H9 (cell line): ENCODE results near the gene SLCO3A1. TPM values are rescaled to one million over a fixed set of nuclear protein-coding genes. Genes with fewer than 3 reads are reported as not detected.

Experiments
- DNase-seq: peaks from one replicate; pipeline ENCODE4 v3.0.0-alpha.2; 2017
- H2AFZ ChIP-seq: one replicate; pipeline ENCODE4 v1.6.1; 2013; ENCODE audit warnings: mild to moderate bottlenecking, low read length, control low read depth, moderate library complexity
- H2AK5ac ChIP-seq: 2 replicates; pipeline ENCODE4 v1.6.1; 2013; ENCODE audit warnings: low read length, control low read depth, mixed read lengths; ENCODE audit not compliant: insufficient read length
- H2BK120ac ChIP-seq: one replicate; pipeline ENCODE4 v1.6.1; 2013; ENCODE audit warnings: low read depth, mild to moderate bottlenecking, low read length, control low read depth, inconsistent platforms; ENCODE audit not compliant: poor library complexity, severe bottlenecking
- H2BK12ac ChIP-seq: 2 replicates; pipeline ENCODE4 v1.6.1; 2013; ENCODE audit warnings: low read length, control low read depth, mixed read lengths, low read depth; ENCODE audit not compliant: insufficient read length
- H2BK15ac ChIP-seq: 2 replicates; pipeline ENCODE4 v1.6.1; 2013; ENCODE audit warnings: low read depth, low read length, control low read depth
- H2BK20ac ChIP-seq: one replicate; pipeline ENCODE4 v1.6.1; 2013; ENCODE audit warnings: low read depth, mild to moderate bottlenecking, low read length, control low read depth, inconsistent platforms; ENCODE audit not compliant: poor library complexity, severe bottlenecking
- H2BK5ac ChIP-seq: 2 replicates; pipeline ENCODE4 v1.6.1; 2013; ENCODE audit warnings: low read length, control low read depth, mixed read lengths; ENCODE audit not compliant: insufficient read length
- H3K14ac ChIP-seq: 2 replicates; pipeline ENCODE4 v1.6.1; 2013; ENCODE audit warnings: low read length, control low read depth; ENCODE audit not compliant: insufficient read depth
- H3K18ac ChIP-seq: 2 replicates; pipeline ENCODE4 v1.6.1; 2013; ENCODE audit warnings: low read depth, mild to moderate bottlenecking, mixed read lengths, low read length, control low read depth; ENCODE audit not compliant: insufficient read length
- H3K23ac ChIP-seq: 2 replicates; pipeline ENCODE4 v1.6.1; 2013; ENCODE audit warnings: low read length, control low read depth, mixed read lengths, low read depth; ENCODE audit not compliant: insufficient read length
- H3K23me2 ChIP-seq: 2 replicates; pipeline ENCODE4 v1.6.1; 2013; ENCODE audit warnings: low read depth, mild to moderate bottlenecking, mixed read lengths, low read length, control low read depth; ENCODE audit not compliant: insufficient read length, poor library complexity, severe bottlenecking
- H3K27ac ChIP-seq: 2 replicates; pipeline ENCODE4 v1.5.1; 2013; ENCODE audit warnings: low read length, control low read depth, mixed read lengths, low read depth; ENCODE audit not compliant: insufficient read length
- H3K27me3 ChIP-seq: 2 replicates; pipeline ENCODE4 v1.6.1; 2013; ENCODE audit warnings: low read length, control low read depth, inconsistent platforms; ENCODE audit not compliant: insufficient read depth
- H3K4ac ChIP-seq: 2 replicates; pipeline ENCODE4 v1.6.1; 2013; ENCODE audit warnings: low read depth, mild to moderate bottlenecking, control low read depth, inconsistent platforms, low read length, moderate library complexity
- H3K4me1 ChIP-seq: 2 replicates; pipeline ENCODE4 v1.6.1; 2013; ENCODE audit warnings: low read length, control low read depth, inconsistent platforms; ENCODE audit not compliant: insufficient read depth
- H3K4me2 ChIP-seq: 2 replicates; pipeline ENCODE4 v1.6.1; 2013; ENCODE audit warnings: low read length, control low read depth, mixed read lengths; ENCODE audit not compliant: insufficient read length, insufficient read depth
- H3K56ac ChIP-seq: 2 replicates; pipeline ENCODE4 v1.6.1; 2013; ENCODE audit warnings: low read depth, mild to moderate bottlenecking, mixed read lengths, low read length, control low read depth; ENCODE audit not compliant: insufficient read length
- H3K79me1 ChIP-seq: 2 replicates; pipeline ENCODE4 v1.6.1; 2013; ENCODE audit warnings: low read depth, mild to moderate bottlenecking, moderate library complexity, low read length, control low read depth, inconsistent platforms; ENCODE audit not compliant: insufficient read depth, poor library complexity, severe bottlenecking
- H3K79me2 ChIP-seq: 2 replicates; pipeline ENCODE4 v1.6.1; 2013; ENCODE audit warnings: low read length, control low read depth, inconsistent platforms; ENCODE audit not compliant: insufficient read depth
- H3K9ac ChIP-seq: 2 replicates; pipeline ENCODE4 v1.6.1; 2013; ENCODE audit warnings: low read length, control low read depth, mixed read lengths; ENCODE audit not compliant: insufficient read length; ENCODE audit errors: extremely low read depth
- H3K9me3 ChIP-seq: one replicate; pipeline ENCODE4 v1.6.1; 2013; ENCODE audit warnings: low read depth, low read length, inconsistent platforms; ENCODE audit not compliant: control insufficient read depth
- H3T11ph ChIP-seq: one replicate; pipeline ENCODE4 v1.6.1; 2013; ENCODE audit warnings: mild to moderate bottlenecking, low read length, control low read depth, inconsistent platforms
- H4K20me1 ChIP-seq: one replicate; pipeline ENCODE4 v1.6.1; 2013; ENCODE audit not compliant: control insufficient read depth, insufficient read length, insufficient read depth
- H4K5ac ChIP-seq: 2 replicates; pipeline ENCODE4 v1.6.1; 2013; ENCODE audit warnings: low read depth, mild to moderate bottlenecking, mixed read lengths, low read length, control low read depth; ENCODE audit not compliant: insufficient read length
- H4K8ac ChIP-seq: replicated peaks from 2 replicates; pipeline ENCODE4 v1.6.1; 2013; ENCODE audit warnings: low read length, control low read depth, mixed read lengths, low read depth; ENCODE audit not compliant: insufficient read length
- H4K91ac ChIP-seq: 2 replicates; pipeline ENCODE4 v1.6.1; 2013; ENCODE audit warnings: low read depth, mild to moderate bottlenecking, moderate library complexity, mixed read lengths, low read length, control low read depth; ENCODE audit not compliant: insufficient read length
- H3K27ac Mint-ChIP-seq, 3 experiments: 2 replicates in 2 of 3; 3 replicates in 1 of 3; pipeline ENCODE4 v1.8.0; 2020 to 2021; ENCODE audit warnings: mixed read lengths in 3 of 3, mild to moderate bottlenecking in 1 of 3, moderate library complexity in 1 of 3
- H3K27me3 Mint-ChIP-seq: 2 replicates; pipeline ENCODE4 v1.8.0; 2021; ENCODE audit warnings: low read depth, mild to moderate bottlenecking, moderate library complexity, mixed read lengths
- H3K36me3 Mint-ChIP-seq, 3 experiments: 2 replicates in 2 of 3; 3 replicates in 1 of 3; pipeline ENCODE4 v1.8.0; 2020 to 2021; ENCODE audit warnings: low read depth in 3 of 3, mixed read lengths in 3 of 3; ENCODE audit not compliant: insufficient read depth in 1 of 3
- H3K4me1 Mint-ChIP-seq, 2 experiments: 2 replicates each; pipeline ENCODE4 v1.8.0; 2020; ENCODE audit warnings: mixed read lengths in 2 of 2
- H3K4me3 Mint-ChIP-seq, 2 experiments: 2 replicates in 1 of 2; 3 replicates in 1 of 2; pipeline ENCODE4 v1.8.0; 2020 to 2021; ENCODE audit warnings: mild to moderate bottlenecking in 2 of 2, mixed read lengths in 2 of 2, moderate library complexity in 1 of 2
- H3K9me3 Mint-ChIP-seq, 2 experiments: 2 replicates in 1 of 2; 3 replicates in 1 of 2; pipeline ENCODE4 v1.8.0; 2020; ENCODE audit warnings: mild to moderate bottlenecking in 2 of 2, mixed read lengths in 2 of 2, moderate library complexity in 1 of 2
- CTCF ChIP-seq: fragments of 200-600 bp; sonication (generic); conservative IDR thresholded peaks from 3 replicates; pipeline ENCODE4 v1.8.0; 2021; ENCODE audit warnings: antibody characterized with exemption, mild to moderate bottlenecking
- WGBS: extraction: QIAGEN DNeasy Blood & Tissue Kit; methylation state at CpG from one replicate; pipeline ENCODE4 v1.1.7; 2013; ENCODE audit warnings: missing lambda C conversion rate, low lambda C conversion rate, mixed read lengths; ENCODE audit not compliant: insufficient read length; ENCODE audit errors: extremely low coverage; 5-methylcytosine and 5-hydroxymethylcytosine counted together
- total RNA-seq: library from RNA; stranded (reverse); gene quantifications from 2 replicates; pipeline ENCODE4 v1.2.1, GENCODE V29; 2021

The SLCO3A1 gene
- total RNA-seq, 1 experiment from 2014 or later = 9.4 TPM

- Histone ChIP-seq H3K4me1 (no peaks in the 10 kb centered on the region), H4K20me1 (no peaks in the 10 kb centered on the region), H4K8ac (no peak overlapping the region), H3K4me2 (no peak overlapping the region), H3K27me3 (no peaks in the 10 kb centered on the region), H3K79me1 (no peaks in the 10 kb centered on the region), H3K23me2 (no peaks in the 10 kb centered on the region), H2AK5ac (no peak overlapping the region), H3K4ac (no peak overlapping the region), H3K27ac (no peak overlapping the region), H4K5ac (no peak overlapping the region), H2BK12ac (no peak overlapping the region), H3K56ac (no peak overlapping the region), H4K91ac (no peak overlapping the region), H3K18ac (no peak overlapping the region), H3K79me2 (no peaks in the 10 kb centered on the region), H3K14ac (no peak overlapping the region), H3K23ac (no peak overlapping the region), H2BK120ac (no peak overlapping the region), H3K9me3 (no peaks in the 10 kb centered on the region), H2BK5ac (no peak overlapping the region), H2BK20ac (no peak overlapping the region), H3T11ph (no peak overlapping the region), H2AFZ (no peak overlapping the region), H3K9ac (no peak overlapping the region), H2BK15ac (no peak overlapping the region)
- Mint-ChIP-seq H3K27me3 (0 out of 2 replicates have a peak, but pooled peaks cover 2% of the 10 kb centered on the region), H3K27ac (no peak overlapping the region; a peak in 1 of 7 replicates), H3K4me3 (no peak overlapping the region), H3K9me3 (peaks cover 0 to 3% of the 10 kb centered on the region in 2 experiments; a peak in 1 of 5 replicates), H3K4me1 (peaks cover 13 to 15% of the 10 kb centered on the region in 2 experiments), H3K36me3 (no peaks in the 10 kb centered on the region)
- 0 out of 3 replicates have a peak, but pooled peaks have one; percentile 21 for TF ChIP-seq CTCF
- peak; percentile 40 for DNase-seq
- no CpG with 5 or more reads among the region's 7 CpGs for WGBS
These were observed 121.9 kb downstream of the SLCO3A1 start for GRCh38 chr15:91975241-91975978.
